ENCODE measurements around the gene ARL15. TPM values are rescaled to one million over a fixed set of nuclear protein-coding genes. Genes with fewer than 3 reads are reported as not detected.

The ARL15 gene
- total and polyA plus RNA-seq, 4 donors, result 5.7 to 66.2 (median 14.9) TPM

GRCh38 chr5:54278979-54279717 lies 31.2 kb downstream of the ARL15 start:
- DNase-seq (no peak), ATAC-seq (ENCODE audit: insufficient read depth, low FRiP score) (no peak)
- peaks cover 0 to 4% (median under 1%) of the 10 kb centered on the region in 4 donors for H3K9me3 ChIP-seq (ENCODE audit: control insufficient read depth in 4 of 4, insufficient read depth in 3 of 4, low read length in 3 of 4)
- H3K27ac ChIP-seq (ENCODE audit: low read depth in 1 of 2, low read length in 1 of 2), result no peak overlapping the region
- peaks cover 0 to 10% (median 0%) of the 10 kb centered on the region in 5 donors for H3K4me1 ChIP-seq (ENCODE audit: control insufficient read depth in 5 of 5, insufficient read depth in 5 of 5, low read length in 5 of 5)
- WGBS, 2 donors, result 93 to 95% methylated on average over 4 of the region's 4 CpGs
- H3K36me3 ChIP-seq (ENCODE audit: control insufficient read depth in 4 of 4, insufficient read depth in 4 of 4, low read length in 4 of 4), result no peaks in the 10 kb centered on the region
- TF ChIP-seq CTCF (IDR thresholded peaks at IDR 0.05; ENCODE audit: control extremely low read depth, extremely low read depth), result no peak
- no peak overlapping the region for H3K9ac ChIP-seq (ENCODE audit: insufficient read depth in 1 of 2, low read length in 2 of 2)
- no peak overlapping the region for H3K4me3 ChIP-seq
- no peaks in the 10 kb centered on the region for H3K27me3 ChIP-seq (ENCODE audit: control insufficient read depth in 3 of 3, insufficient read depth in 3 of 3, low read length in 2 of 3)

- TF ChIP-seq CTCF (IDR thresholded peaks at IDR 0.05; ENCODE audit: control extremely low read depth, extremely low read depth), result no peak
- Histone ChIP-seq H3K4me3 (no peak overlapping the region), H3K27ac (ENCODE audit: low read depth in 1 of 2, low read length in 1 of 2) (no peak overlapping the region), H3K4me1 (ENCODE audit: control insufficient read depth in 5 of 5, insufficient read depth in 5 of 5, low read length in 5 of 5) (peaks cover 0 to 10% (median 0%) of the 10 kb centered on the region in 5 donors), H3K9ac (ENCODE audit: insufficient read depth in 1 of 2, low read length in 2 of 2) (no peak overlapping the region), H3K36me3 (ENCODE audit: control insufficient read depth in 4 of 4, insufficient read depth in 4 of 4, low read length in 4 of 4) (no peaks in the 10 kb centered on the region), H3K9me3 (ENCODE audit: control insufficient read depth in 4 of 4, insufficient read depth in 3 of 4, low read length in 3 of 4) (peaks cover 0 to 4% (median under 1%) of the 10 kb centered on the region in 4 donors), H3K27me3 (ENCODE audit: control insufficient read depth in 3 of 3, insufficient read depth in 3 of 3, low read length in 2 of 3) (no peaks in the 10 kb centered on the region)
- ATAC-seq (ENCODE audit: insufficient read depth, low FRiP score) (no peak), DNase-seq (no peak)
- WGBS, 2 donors, result 60 to 91% methylated on average over 3 of the region's 3 CpGs
Measured at GRCh38 chr5:54278036-54278830, 32.1 kb downstream of the ARL15 start.

- DNase-seq (no peak), ATAC-seq (ENCODE audit: insufficient read depth, low FRiP score) (no peak)
- no peak for TF ChIP-seq CTCF (IDR thresholded peaks at IDR 0.05; ENCODE audit: control extremely low read depth, extremely low read depth)
- WGBS, 2 donors, result 96 to 97% methylated on average over 1 of the region's 1 CpG
- peaks cover 0 to 4% (median under 1%) of the 10 kb centered on the region in 4 donors for H3K9me3 ChIP-seq (ENCODE audit: control insufficient read depth in 4 of 4, insufficient read depth in 3 of 4, low read length in 3 of 4)
- peaks cover 0 to 10% (median 0%) of the 10 kb centered on the region in 5 donors for H3K4me1 ChIP-seq (ENCODE audit: control insufficient read depth in 5 of 5, insufficient read depth in 5 of 5, low read length in 5 of 5)
- no peaks in the 10 kb centered on the region for H3K27me3 ChIP-seq (ENCODE audit: control insufficient read depth in 3 of 3, insufficient read depth in 3 of 3, low read length in 2 of 3)
- no peaks in the 10 kb centered on the region for H3K36me3 ChIP-seq (ENCODE audit: control insufficient read depth in 4 of 4, insufficient read depth in 4 of 4, low read length in 4 of 4)
- no peak overlapping the region for H3K9ac ChIP-seq (ENCODE audit: insufficient read depth in 1 of 2, low read length in 2 of 2)
- no peak overlapping the region for H3K27ac ChIP-seq (ENCODE audit: low read depth in 1 of 2, low read length in 1 of 2)
- no peak overlapping the region for H3K4me3 ChIP-seq
Measured at GRCh38 chr5:54276048-54276447, 34.3 kb downstream of the ARL15 start.

All from lung (tissue), 12 donors.